Right cardiac atrium (tissue), 5 donors: ENCODE data around the gene FAM174B. TPM values are rescaled to one million over a fixed set of nuclear protein-coding genes. Genes with fewer than 3 reads are reported as not detected.

ENCODE experiments used
- ATAC-seq, 2 donors: fragments of 200-7000 bp; cut with Tn5 transposase; one replicate each; pipeline versions ENCODE4 v1.8.0 to v1.9.1; 2020; ENCODE audit warnings: moderate library complexity in 2 of 2, mild to moderate bottlenecking in 1 of 2
- DNase-seq, 3 donors: peaks; one replicate each; pipeline ENCODE4 v3.0.0-alpha.2; 2020
- H3K27ac ChIP-seq: one replicate; pipeline ENCODE4 v1.5.1; 2013; ENCODE audit warnings: mild to moderate bottlenecking, low read length, control low read depth, moderate library complexity
- H3K27me3 ChIP-seq: one replicate; pipeline ENCODE4 v1.6.1; 2013; ENCODE audit not compliant: control insufficient read depth, insufficient read depth
- H3K4me1 ChIP-seq: one replicate; pipeline ENCODE4 v1.6.1; 2013; ENCODE audit warnings: low read length; ENCODE audit not compliant: control insufficient read depth, insufficient read depth
- H3K4me3 ChIP-seq: one replicate; pipeline ENCODE4 v1.5.1; 2013; ENCODE audit warnings: low read length, control low read depth
- H3K9me3 ChIP-seq: one replicate; pipeline ENCODE4 v1.6.1; 2013; ENCODE audit warnings: low read length; ENCODE audit not compliant: control insufficient read depth
- WGBS: extraction: QIAGEN DNeasy Blood & Tissue Kit; methylation state at CpG from one replicate; pipeline ENCODE4 v1.1.7; 2013; 5-methylcytosine and 5-hydroxymethylcytosine counted together
- intact Hi-C, 4 donors: fragments of 100-400 bp; cut with DNase I; formaldehyde crosslinking; loops; one replicate each; pipeline versions ENCODE4 v1.11.0 to v1.14.0; 2022 to 2023
- long read RNA-seq, 4 donors: library from polyadenylated mRNA; unstranded; transcript quantifications; one replicate each; pipeline ENCODE4 v2.0.0, GENCODE V29; 2020 to 2021
- polyA plus RNA-seq: library from polyadenylated mRNA; stranded (reverse); fragments of 200-250 nt; gene quantifications from one replicate; pipeline ENCODE4 v1.2.3, GENCODE V29; 2013
- total RNA-seq, 4 donors: library from RNA; stranded (reverse); fragmentation: NEBNext Ultra II Directional; extraction: Animal tissue kit (Norgen Biotek cat#: 25700); gene quantifications; one replicate each; pipeline ENCODE4 v1.2.1, GENCODE V29; 2021
- donor health status: healthy with polysubstance abuse.
- donor health status: DM: no; HTN: yes; CAD: no.
- donor health status: DM: no; HTN: no; CAD: no.
- donor health status: DM: no; HTN: yes; CAD: no; lungs with severe emphysema.
- donor health status: DM: yes; HTN: yes; CAD: no.

The FAM174B gene
- total RNA-seq (10 to 100 TPM in 2 of 4 donors, 1 to 10 TPM in 2; 6.7 to 13.2 (median 10.3) TPM), polyA plus RNA-seq (7.3 TPM)
- long read RNA-seq, donor 1, transcript FAM174B-201 (3 exons, 2,792 nt): major isoform, 31 of 43 reads
- long read RNA-seq, donor 1, partial matches to known transcripts: 0 of 43 reads
- long read RNA-seq, donor 1, other reads (novel, unspliced or antisense): 12 of 43 reads
- long read RNA-seq, donor 2, transcript FAM174B-201 (3 exons, 2,792 nt): major isoform, 28 of 31 reads
- long read RNA-seq, donor 2, partial matches to known transcripts: 0 of 31 reads
- long read RNA-seq, donor 2, other reads (novel, unspliced or antisense): 3 of 31 reads
- long read RNA-seq, donor 3, transcript FAM174B-201 (3 exons, 2,792 nt): major isoform, 39 of 51 reads
- long read RNA-seq, donor 3, partial matches to known transcripts: 0 of 51 reads
- long read RNA-seq, donor 3, other reads (novel, unspliced or antisense): 7 of 51 reads
- long read RNA-seq, donor 4, transcript FAM174B-201 (3 exons, 2,792 nt): major isoform, 18 of 22 reads
- long read RNA-seq, donor 4, partial matches to known transcripts: 1 of 22 reads
- long read RNA-seq, donor 4, other reads (novel, unspliced or antisense): 2 of 22 reads

DNA sequence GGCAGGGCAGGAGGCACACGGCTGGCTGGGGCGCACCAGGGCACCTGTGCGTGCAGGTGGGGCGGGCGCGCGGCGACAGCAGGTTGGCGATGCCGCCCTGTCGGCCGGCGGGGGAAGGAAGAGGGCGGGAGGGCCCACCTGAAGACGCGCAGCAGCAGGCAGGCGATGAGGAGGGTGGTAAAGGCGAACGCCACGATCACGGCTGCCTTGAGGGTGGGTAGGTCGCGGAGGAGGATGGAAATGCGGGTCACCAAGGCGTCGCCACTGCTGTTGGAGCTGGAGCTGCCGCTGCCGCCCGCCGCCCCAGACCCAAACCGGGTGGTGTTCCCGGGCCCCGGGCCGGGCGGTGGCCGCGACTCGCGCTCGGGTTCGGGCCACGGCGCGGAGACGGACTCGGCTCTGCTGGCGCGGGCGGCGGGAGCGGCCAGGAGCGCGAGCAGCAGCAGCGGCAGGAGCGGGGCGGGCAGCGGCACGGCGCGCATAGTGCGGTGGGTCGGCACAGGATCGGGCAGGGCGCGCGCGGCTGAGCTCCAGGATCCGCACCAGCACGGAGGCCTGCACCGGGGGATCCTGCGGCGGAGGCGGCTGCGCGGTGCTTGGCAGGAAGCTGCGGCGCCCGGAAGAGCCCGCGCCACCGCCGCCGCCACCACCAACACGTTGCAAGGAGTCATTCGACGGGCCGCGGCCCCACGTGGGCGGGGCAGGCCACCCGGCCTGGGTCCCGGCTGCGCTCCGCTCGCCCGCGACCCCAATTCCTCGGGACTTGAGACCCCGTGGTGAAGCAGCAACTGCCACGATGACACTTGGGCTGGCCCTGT is at the start of gene FAM174B:
TSS of gene FAM174B (minus strand) at position 598 of the 818 bp plus-strand sequence.
- Histone ChIP-seq H3K4me1 (peaks cover 11% of the 10 kb centered on the region), H3K4me3 (peak within 1 kb of the TSS; percentile 63), H3K27ac (peak within 1 kb of the TSS; percentile 32), H3K27me3 (no peaks in the 10 kb centered on the region), H3K9me3 (no peaks in the 10 kb centered on the region)
- WGBS: 1% methylated on average over 100 of the region's 100 CpGs
- DNase-seq (peak; percentile 58 to 81 (median 76)), ATAC-seq (peak; percentile 77 to 83)
- intact Hi-C loops: no loop called here

DNA sequence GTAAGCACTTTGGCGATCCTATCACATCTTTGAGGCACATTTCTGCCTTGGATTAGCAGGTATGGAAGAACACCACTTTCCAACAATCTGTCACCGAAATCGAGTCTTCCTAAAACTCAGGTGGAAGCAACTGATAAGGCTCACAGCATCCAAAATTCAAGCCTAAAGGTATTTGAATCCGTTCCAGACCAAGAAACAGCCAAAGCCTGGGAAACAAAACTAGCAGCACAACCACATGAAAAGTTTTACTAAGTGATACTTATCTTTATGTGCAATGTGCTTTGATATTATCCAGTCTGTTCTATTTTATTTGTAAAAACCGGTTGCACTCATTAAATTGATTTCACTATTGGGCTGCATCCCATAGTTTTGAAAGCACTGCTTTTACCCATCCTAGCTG is 40.5 kb upstream of the FAM174B start:
- H3K27ac ChIP-seq: no peak overlapping the region
- no peaks in the 10 kb centered on the region for H3K9me3 ChIP-seq
- DNase-seq (no peak), ATAC-seq (no peak)
- WGBS: 85% methylated on average over 5 of the region's 5 CpGs
- no peaks in the 10 kb centered on the region for H3K4me1 ChIP-seq
- no peaks in the 10 kb centered on the region for H3K27me3 ChIP-seq
- intact Hi-C loops: no loop called here
- H3K4me3 ChIP-seq: no peak overlapping the region

DNA sequence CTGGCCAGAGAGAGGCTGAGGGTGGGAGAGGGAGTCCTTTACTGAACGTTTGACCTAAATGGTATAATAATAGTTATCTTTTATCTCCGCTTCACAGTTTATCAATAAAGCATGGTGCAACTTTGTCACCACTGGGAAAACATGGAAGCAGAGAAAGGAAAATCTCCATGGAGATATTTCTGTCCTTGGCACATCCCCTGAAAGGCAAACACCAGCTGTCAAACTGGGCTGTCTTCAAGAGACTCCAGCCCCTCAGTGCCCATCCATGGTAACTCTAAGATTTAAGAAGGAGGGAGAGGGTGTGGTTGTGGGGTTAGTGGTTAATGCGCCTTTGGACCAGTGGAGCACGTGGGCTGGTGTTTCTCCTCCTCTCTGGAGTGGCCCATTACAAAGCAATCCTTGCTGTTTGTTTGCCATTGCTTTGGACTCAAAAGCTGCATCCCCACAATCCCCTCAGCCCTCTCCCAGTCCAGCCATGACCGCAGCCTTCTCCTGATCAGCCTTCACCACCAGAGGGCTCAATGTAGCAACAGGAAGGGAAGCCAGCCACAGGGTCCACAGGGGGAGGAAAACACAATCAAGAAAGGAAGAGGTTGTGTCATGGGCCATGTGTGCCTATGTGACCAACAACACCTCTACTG is 38.2 kb upstream of the FAM174B start:
- Histone ChIP-seq H3K4me3 (no peak overlapping the region), H3K9me3 (no peaks in the 10 kb centered on the region), H3K4me1 (no peaks in the 10 kb centered on the region), H3K27ac (no peak overlapping the region), H3K27me3 (no peaks in the 10 kb centered on the region)
- intact Hi-C loops: no loop called here
- ATAC-seq: peak in 1 of 2 donors; percentile 43
- 56% methylated on average over 5 of the region's 5 CpGs for WGBS
- no peak for DNase-seq

DNA sequence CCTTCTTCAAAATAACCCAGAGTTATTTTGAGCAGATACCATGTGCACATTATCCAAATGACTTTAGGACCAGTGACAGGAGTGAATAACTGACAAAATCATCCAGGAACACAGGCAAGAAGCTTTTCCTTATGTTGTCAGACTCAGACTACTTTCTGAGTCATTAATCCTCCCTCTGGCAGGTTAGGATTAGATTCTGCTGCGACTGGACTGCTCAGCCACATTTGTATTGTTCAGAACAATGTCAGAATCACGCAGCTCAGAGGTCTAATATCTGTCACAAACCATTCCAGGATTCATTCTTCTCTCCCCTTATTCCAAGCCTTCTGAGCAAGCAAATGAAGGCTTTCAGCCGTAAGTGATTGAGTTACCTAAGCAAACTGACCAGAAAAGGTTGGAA is 34.8 kb upstream of the FAM174B start:
- no peaks in the 10 kb centered on the region for H3K27me3 ChIP-seq
- ATAC-seq: no peak
- no peaks in the 10 kb centered on the region for H3K9me3 ChIP-seq
- intact Hi-C loops: no loop called here
- no peaks in the 10 kb centered on the region for H3K4me1 ChIP-seq
- no peak overlapping the region for H3K27ac ChIP-seq
- H3K4me3 ChIP-seq: no peak overlapping the region
- 87% methylated on average over 3 of the region's 3 CpGs for WGBS
- no peak for DNase-seq

DNA sequence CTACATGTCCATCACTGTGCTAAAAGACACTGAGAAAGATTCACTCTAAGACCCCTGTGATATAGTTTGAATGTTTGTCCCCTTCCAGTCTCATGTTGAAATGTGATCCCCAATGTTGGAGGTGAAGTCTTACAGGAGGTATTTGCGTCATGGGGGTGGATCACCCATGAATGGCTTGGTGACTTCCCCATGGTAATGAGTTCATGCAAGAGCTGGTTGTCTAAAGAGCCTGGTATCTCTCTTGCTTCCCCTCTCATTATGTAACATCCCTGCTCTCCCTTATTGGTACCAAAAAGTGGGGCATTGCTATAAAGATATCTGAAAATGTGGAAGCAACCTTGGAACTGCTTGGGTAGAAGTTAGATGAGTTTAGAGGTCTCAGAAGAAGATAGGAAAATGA is 32.2 kb upstream of the FAM174B start:
- Histone ChIP-seq H3K9me3 (no peaks in the 10 kb centered on the region), H3K4me3 (no peak overlapping the region), H3K4me1 (no peaks in the 10 kb centered on the region), H3K27ac (no peak overlapping the region), H3K27me3 (no peaks in the 10 kb centered on the region)
- DNase-seq (no peak), ATAC-seq (no peak)
- intact Hi-C loops: no loop called here
- WGBS: 92% methylated on average over 1 of the region's 1 CpG

DNA sequence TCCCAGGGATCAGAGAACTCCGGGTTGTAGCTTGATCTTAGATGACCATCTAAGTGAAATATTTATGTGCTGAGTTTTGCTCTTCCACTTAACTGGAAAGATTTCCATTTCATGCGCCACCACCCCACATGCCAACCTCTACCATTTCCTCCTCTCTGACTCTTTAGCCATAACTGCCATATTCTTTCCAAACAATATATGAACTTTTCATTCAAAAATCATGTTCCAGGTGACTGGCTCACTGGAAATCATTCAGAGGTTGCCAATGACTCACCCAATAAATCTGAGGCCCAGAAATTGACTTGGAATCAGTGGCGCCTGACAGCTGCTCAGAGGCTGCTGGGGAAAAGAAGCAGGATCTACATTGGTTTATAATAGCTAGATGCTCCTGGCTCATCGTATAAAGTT is 31.6 kb upstream of the FAM174B start:
- Histone ChIP-seq H3K4me3 (no peak overlapping the region), H3K4me1 (no peaks in the 10 kb centered on the region), H3K9me3 (no peaks in the 10 kb centered on the region), H3K27me3 (no peaks in the 10 kb centered on the region), H3K27ac (no peak overlapping the region)
- ATAC-seq: no peak
- intact Hi-C loops: no loop called here
- DNase-seq: no peak
- 87% methylated on average over 4 of the region's 4 CpGs for WGBS

DNA sequence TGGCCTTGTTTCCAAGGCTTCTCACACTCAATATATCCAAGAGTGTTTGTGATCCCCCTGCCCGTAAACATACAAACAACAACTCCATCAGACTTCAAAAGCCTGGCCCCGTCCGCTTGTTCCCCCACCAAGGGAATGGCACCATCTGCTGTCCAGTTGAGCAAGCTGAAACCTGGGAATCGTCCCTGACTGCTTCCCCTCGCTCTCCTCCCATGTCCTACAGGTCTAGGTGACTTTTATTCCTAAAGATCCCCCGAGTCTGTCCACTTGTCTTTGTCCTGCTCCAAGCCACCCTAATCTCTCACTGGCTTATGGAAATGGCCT is 27.9 kb upstream of the FAM174B start:
- H3K4me3 ChIP-seq: no peak overlapping the region
- ATAC-seq (peak; percentile 26 to 55), DNase-seq (no peak)
- no peak overlapping the region for H3K27ac ChIP-seq
- H3K4me1 ChIP-seq: no peaks in the 10 kb centered on the region
- WGBS: 59% methylated on average over 6 of the region's 6 CpGs
- H3K9me3 ChIP-seq: no peaks in the 10 kb centered on the region
- intact Hi-C loops: loop anchor here in 3 of 4 donors (2.0 to 5.0 kb wide), 3 partner anchors 156 to 163 kb away; no protein-coding TSS in a partner anchor
- no peaks in the 10 kb centered on the region for H3K27me3 ChIP-seq

DNA sequence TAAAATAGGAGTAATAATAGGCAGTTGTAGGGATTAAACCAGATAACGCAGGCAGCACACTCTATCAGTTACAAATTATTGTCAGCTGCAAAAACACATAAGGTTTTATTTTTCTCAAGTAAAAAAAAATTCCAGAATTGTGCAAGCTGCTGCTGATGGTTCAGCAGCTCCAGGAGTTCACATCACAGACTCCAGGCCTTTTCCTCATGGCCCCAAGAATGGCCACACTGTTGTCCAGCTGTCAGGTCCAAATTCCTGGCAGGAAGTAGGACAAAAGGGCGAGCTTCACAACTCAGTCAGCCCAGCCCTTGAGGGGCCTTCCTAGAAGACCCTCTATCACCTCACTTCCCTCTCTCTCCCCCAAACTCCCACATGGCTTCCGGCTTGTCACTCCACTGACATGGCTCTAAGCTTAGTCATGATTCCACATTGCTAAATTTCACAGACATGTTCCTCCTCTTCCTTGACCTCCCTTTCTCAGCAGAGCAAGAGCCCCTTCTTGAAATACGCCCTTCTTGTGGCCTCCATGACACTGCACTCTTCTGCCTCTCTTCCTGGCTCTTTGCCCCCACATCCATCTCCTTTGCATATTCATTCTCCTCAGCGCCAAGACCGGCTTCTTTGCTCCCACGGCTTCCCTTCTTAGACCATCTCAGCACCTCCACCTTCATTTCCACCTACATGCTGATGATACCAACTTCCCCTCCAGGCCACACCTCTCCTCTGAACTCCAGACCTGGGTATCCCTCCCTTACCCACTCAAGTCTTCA is 27.4 kb upstream of the FAM174B start:
- DNase-seq: peak in 1 of 3 donors; percentile 25

DNA sequence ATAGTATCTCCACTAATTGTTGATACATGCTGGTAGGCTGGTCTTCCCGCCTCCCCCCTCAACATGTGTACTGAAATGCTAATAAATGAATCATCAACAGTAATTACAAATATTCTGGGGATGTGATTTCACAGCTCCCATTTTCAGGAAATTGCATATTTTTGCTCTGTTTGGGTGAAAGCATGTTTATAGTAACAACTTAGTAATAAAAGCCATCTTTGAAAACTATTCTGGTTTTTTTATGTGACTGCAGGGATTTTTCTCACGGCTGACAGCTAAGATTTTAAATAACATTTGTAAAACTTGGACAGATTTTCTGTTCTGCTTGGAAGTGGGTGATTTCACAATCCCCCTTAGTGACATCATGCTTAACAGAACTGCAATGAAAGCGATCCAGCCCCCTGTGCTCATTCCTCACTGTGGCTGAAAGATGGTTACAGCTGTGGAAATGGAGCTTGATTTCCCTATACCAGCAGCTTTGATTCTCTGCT is 25.6 kb upstream of the FAM174B start:
- DNase-seq (no peak), ATAC-seq (peak; percentile 91 to 92)
- intact Hi-C loops: loop anchor here in 2 of 4 donors (5.0 kb wide), 2 partner anchors 154 to 159 kb away; no protein-coding TSS in a partner anchor
- no peaks in the 10 kb centered on the region for H3K9me3 ChIP-seq
- H3K4me3 ChIP-seq: no peak overlapping the region
- H3K27ac ChIP-seq: no peak overlapping the region
- no peaks in the 10 kb centered on the region for H3K27me3 ChIP-seq
- WGBS: 43% methylated on average over 3 of the region's 3 CpGs
- H3K4me1 ChIP-seq: no peaks in the 10 kb centered on the region

More for the DNA sequence above, 27.4 kb upstream of the FAM174B start:
- peak; percentile 36 to 45 for ATAC-seq
- no peaks in the 10 kb centered on the region for H3K4me1 ChIP-seq
- H3K27me3 ChIP-seq: no peaks in the 10 kb centered on the region
- intact Hi-C loops: loop anchor here in 3 of 4 donors (2.0 to 5.0 kb wide), 3 partner anchors 156 to 162 kb away; no protein-coding TSS in a partner anchor
- WGBS: 69% methylated on average over 7 of the region's 7 CpGs
- no peak overlapping the region for H3K4me3 ChIP-seq
- H3K27ac ChIP-seq: no peak overlapping the region
- no peaks in the 10 kb centered on the region for H3K9me3 ChIP-seq

DNA sequence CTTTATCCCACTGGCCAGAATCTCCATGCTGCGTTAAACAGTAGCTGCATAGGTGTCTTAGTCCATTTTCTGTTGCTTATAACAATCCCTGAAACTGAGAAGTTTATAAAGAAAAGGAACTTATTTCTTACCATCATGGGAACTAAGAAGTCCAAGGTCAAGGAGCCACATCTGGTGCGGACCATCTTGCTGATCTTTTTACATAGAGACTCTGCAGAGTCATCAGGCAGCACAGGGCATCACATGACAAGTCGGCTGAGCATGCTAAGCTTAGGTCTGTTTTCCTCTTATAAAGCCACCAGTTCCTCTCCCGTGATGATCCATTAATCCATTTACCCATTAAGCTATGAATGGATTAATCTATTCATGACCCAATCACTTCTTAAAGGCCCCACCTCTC is 22.4 kb upstream of the FAM174B start:
- no peak for ATAC-seq
- Histone ChIP-seq H3K9me3 (no peaks in the 10 kb centered on the region), H3K27me3 (no peaks in the 10 kb centered on the region), H3K4me1 (no peaks in the 10 kb centered on the region), H3K4me3 (no peak overlapping the region), H3K27ac (no peak overlapping the region)
- no peak for DNase-seq
- WGBS: 75% methylated on average over 4 of the region's 4 CpGs
- intact Hi-C loops: no loop called here
